IMR-90 (cell line): ENCODE measurements around the gene OGFOD3. TPM values are rescaled to one million over a fixed set of nuclear protein-coding genes. Genes with fewer than 3 reads are reported as not detected.

Experiments
- microRNA-seq, 2 experiments: library from miRNA; stranded (forward) in 1 of 2; unstranded in 1 of 2; fragments of 10-50 nt in 1 of 2; fragments of <30 nt in 1 of 2; gene quantifications in 1 of 2; microRNA quantifications in 1 of 2; one replicate each; pipeline versions ENCODE3 to v1.1.0; 2013 to 2020; ENCODE audit not compliant: insufficient read depth in 1 of 2, insufficient read length in 1 of 2, unreplicated experiment in 1 of 2
- polyA plus RNA-seq, 3 experiments: library from polyadenylated mRNA; depleted of rRNA; stranded (reverse); fragments of >200 nt; gene quantifications; 2 replicates each; pipeline ENCODE4 v1.2.3, GENCODE V29; 2012; ENCODE audit warnings: low replicate concordance in 1 of 3
- small RNA-seq, 5 experiments: library from RNA; depleted of rRNA; stranded (forward); fragments of <200 nt; gene quantifications; one replicate each; pipeline ENCODE3, GENCODE V24; 2012
- total RNA-seq: library from RNA; depleted of rRNA; stranded (reverse); fragments of >200 nt; gene quantifications from 2 replicates; pipeline ENCODE4 v1.2.3, GENCODE V29; 2012; rRNA removed

OGFOD3 gene
- total and polyA plus RNA-seq, 2 of the 4 experiments (the other 2 are of a cell fraction): 25.3 to 33.4 TPM

Small RNA genes within 50 kb of the gene (microRNA-seq; reads per million reads assigned to microRNA genes)
- gene RF00019 (ENCODE audit: insufficient read depth, insufficient read length): not detected

Small RNA genes within 50 kb of the gene (small RNA-seq; reads per million reads assigned to genes)
- 0 reads per million in 5 experiments for gene RF00019

Other genes with a start within 250 kb of the OGFOD3 start
- 6.9 and 7.3 TPM in 2 replicates for gene CCDC57, start 205.7 kb downstream of the OGFOD3 start, total RNA-seq
- 31.3 and 32.4 TPM in 2 replicates for gene CCDC57, start 205.7 kb downstream of the OGFOD3 start, polyA plus RNA-seq (2012; rRNA removed)
- gene SLC16A3, start 189.5 kb downstream of the OGFOD3 start, total RNA-seq: 49.1 and 49.7 TPM in 2 replicates
- 181 and 204 TPM in 2 replicates for gene SLC16A3, start 189.5 kb downstream of the OGFOD3 start, polyA plus RNA-seq (2012; rRNA removed)
- 38.3 and 47.1 TPM in 2 replicates for gene CSNK1D, start 144.9 kb downstream of the OGFOD3 start, total RNA-seq
- 144 and 186 TPM in 2 replicates for gene CSNK1D, start 144.9 kb downstream of the OGFOD3 start, polyA plus RNA-seq (2012; rRNA removed)
- gene CD7, start 101.0 kb downstream of the OGFOD3 start, total RNA-seq: not detected in 2 replicates
- gene CD7, start 101.0 kb downstream of the OGFOD3 start, polyA plus RNA-seq (2012; rRNA removed): not detected in 2 replicates
- gene SECTM1, start 84.8 kb downstream of the OGFOD3 start, total RNA-seq: 1.7 and 2.3 TPM in 2 replicates
- 4.4 and 5.2 TPM in 2 replicates for gene SECTM1, start 84.8 kb downstream of the OGFOD3 start, polyA plus RNA-seq (2012; rRNA removed)
- gene TEX19, start 59.3 kb downstream of the OGFOD3 start, total RNA-seq: under 0.01 and 0.28 TPM in 2 replicates
- 0.03 and 0.13 TPM in 2 replicates for gene TEX19, start 59.3 kb downstream of the OGFOD3 start, polyA plus RNA-seq (2012; rRNA removed)
- not detected in 2 replicates for gene UTS2R, start 46.8 kb downstream of the OGFOD3 start, total RNA-seq
- not detected in 2 replicates for gene UTS2R, start 46.8 kb downstream of the OGFOD3 start, polyA plus RNA-seq (2012; rRNA removed)
- 3.8 and 4.2 TPM in 2 replicates for gene HEXD, start 239 bp downstream of the OGFOD3 start, total RNA-seq
- 9.2 and 9.5 TPM in 2 replicates for gene HEXD, start 239 bp downstream of the OGFOD3 start, polyA plus RNA-seq (2012; rRNA removed)
- 61.1 and 75.1 TPM in 2 replicates for gene CYBC1, start 32.2 kb upstream of the OGFOD3 start, total RNA-seq
- gene CYBC1, start 32.2 kb upstream of the OGFOD3 start, polyA plus RNA-seq (2012; rRNA removed): 76.7 and 89.0 TPM in 2 replicates
- 70.8 and 83.7 TPM in 2 replicates for gene NARF, start 40.2 kb upstream of the OGFOD3 start, total RNA-seq
- 88.8 and 94.8 TPM in 2 replicates for gene NARF, start 40.2 kb upstream of the OGFOD3 start, polyA plus RNA-seq (2012; rRNA removed)
- gene FOXK2, start 101.1 kb upstream of the OGFOD3 start, total RNA-seq: 12.5 and 16.1 TPM in 2 replicates
- 20.0 and 23.9 TPM in 2 replicates for gene FOXK2, start 101.1 kb upstream of the OGFOD3 start, polyA plus RNA-seq (2012; rRNA removed)
- 65.8 and 98.2 TPM in 2 replicates for gene WDR45B, start 229.9 kb upstream of the OGFOD3 start, total RNA-seq
- 99.1 and 110 TPM in 2 replicates for gene WDR45B, start 229.9 kb upstream of the OGFOD3 start, polyA plus RNA-seq (2012; rRNA removed)